HL-60/S4 (cell line): ENCODE measurements around the gene RPTOR.
"Not testable (repeated sequence)": the region's sequence is repeated elsewhere in the genome, so short reads cannot be mapped to it uniquely, and the experiment has no call there.

Experiments
- in situ Hi-C: fragments of 300-500 bp; cut with MboI; formaldehyde crosslinking; loops from 2 replicates; pipeline ENCODE4 v1.14.3; 2022; ENCODE audit warnings: low sequenced_read_pairs

RPTOR gene

GRCh38 chr17:80612997-80613731 lies 68.5 kb downstream of the RPTOR start:
- in situ Hi-C loops, result no loop called here

DNA sequence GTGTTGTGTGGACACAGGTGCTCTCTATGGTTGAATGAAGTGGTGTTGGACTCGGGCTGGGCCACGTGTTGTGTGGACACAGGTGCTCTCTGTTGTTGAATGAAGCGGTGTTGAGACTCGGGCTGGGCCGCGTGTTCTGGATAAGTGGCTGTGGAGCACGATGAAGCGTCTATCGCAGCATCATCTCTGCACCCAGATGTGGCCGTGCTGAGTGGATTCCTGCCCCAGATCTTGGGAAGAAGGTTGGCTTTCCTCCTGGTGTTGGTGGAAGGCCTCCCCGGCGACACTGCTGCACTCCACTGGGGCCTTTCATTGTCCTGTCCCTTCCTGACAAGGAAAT lies 69.1 kb downstream of the RPTOR start:
- in situ Hi-C loops, result no loop called here

- in situ Hi-C loops, result no loop called here
These were observed 69.9 kb downstream of the RPTOR start for GRCh38 chr17:80614332-80615047.

- in situ Hi-C loops, result no loop called here
These were observed 70.7 kb downstream of the RPTOR start for GRCh38 chr17:80615376-80615775.

DNA sequence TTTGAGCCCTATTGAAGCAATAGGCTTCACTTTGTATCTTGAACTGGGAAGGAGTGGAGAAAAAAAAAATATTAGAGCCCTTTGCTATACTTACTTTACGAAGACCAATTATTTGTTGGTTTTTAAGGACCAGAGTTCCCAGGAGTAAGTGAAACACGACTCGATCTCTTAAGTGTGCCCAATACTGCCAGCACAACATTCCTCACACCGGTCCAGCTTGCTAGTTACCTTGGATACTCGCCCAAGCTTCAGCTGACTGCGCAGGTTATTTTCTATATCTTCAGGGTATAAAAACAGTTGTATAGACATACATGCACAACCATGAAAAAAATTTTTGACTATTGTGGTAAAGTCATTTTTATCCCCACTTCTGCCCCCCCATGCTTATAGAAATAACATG lies 72.1 kb downstream of the RPTOR start:
- in situ Hi-C loops, result no loop called here

- in situ Hi-C loops, result no loop called here
These were observed 73.7 kb downstream of the RPTOR start for GRCh38 chr17:80618304-80618703.

GRCh38 chr17:80619535-80620235 lies 75.0 kb downstream of the RPTOR start:
- in situ Hi-C loops, result no loop called here

DNA sequence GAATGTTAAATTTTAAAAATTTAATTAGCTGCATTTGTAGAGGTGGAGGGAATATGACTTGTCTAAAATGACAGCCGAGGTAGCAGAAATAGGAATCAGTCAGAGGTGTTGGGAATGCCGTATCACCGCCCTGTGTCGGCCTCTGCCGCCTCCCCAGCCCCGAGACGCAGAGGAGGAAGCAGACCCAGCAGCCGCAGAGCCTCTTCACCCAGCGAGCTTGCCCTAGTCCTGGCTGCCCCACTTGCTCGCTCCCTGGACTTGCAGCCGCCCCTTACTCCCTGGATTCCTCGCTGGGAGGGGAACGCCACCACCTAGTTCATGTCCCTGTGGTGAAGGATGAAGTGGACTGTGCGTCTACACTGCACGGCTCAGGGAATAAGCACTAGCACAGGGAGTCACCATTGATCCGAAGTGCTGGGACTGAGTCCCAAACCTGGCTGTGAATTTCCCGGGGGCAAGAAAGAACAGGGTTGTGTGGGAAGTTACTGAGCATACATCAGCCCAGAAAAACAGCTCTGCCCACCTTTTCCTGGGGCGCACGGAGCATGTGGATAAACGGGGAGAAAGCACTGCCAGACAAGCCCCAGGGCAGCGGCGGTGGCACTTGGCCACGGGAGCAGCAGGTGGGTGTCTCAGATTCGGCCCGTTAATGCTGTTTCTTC lies 76.8 kb downstream of the RPTOR start:
- in situ Hi-C loops, result no loop called here

DNA sequence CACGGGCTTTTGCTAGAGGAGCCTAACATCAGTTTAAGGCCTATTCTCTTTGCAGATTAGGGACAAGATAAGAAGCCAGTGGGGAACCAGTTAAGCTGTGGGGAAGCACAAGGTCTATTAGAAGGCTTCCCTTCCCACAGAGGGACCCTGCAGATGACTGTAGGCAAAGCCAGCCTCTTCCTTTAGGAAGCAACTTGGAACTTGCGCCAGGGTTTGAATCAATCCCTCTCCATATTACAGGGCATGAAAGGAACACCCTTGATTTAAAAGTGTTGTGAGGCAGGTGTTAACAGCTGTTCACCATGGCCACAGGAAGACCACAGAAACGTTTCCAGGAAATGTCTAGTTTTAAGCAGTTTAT lies 77.3 kb downstream of the RPTOR start:
- in situ Hi-C loops, result no loop called here

DNA sequence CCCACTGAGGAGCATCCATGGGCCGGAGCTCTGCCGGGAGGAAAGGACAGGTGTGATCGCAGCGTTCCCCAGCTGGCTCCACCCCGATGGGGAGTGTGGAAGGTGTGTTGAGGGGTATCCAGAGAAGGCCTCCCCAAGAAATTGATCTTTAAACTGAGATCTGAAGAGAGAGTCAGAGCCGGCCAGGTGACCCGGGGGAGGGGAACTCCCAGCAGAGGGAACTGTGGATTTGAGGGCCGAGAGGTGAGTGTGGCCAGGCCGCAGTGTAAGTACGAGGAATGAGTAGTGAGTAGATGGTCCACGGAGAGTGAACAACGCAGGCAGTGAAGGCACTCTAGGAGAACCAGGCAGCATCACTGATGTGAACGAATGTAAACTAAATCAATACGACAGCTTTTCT lies 80.2 kb downstream of the RPTOR start:
- in situ Hi-C loops, result no loop called here

GRCh38 chr17:80625627-80626026 lies 81.0 kb downstream of the RPTOR start:
- in situ Hi-C loops, result no loop called here

GRCh38 chr17:80628881-80629280 lies 84.2 kb downstream of the RPTOR start:
- in situ Hi-C loops, result not testable (repeated sequence)

GRCh38 chr17:80629298-80630028 lies 84.8 kb downstream of the RPTOR start:
- in situ Hi-C loops, result no loop called here

- in situ Hi-C loops, result no loop called here
These were observed 86.0 kb downstream of the RPTOR start for GRCh38 chr17:80630560-80631120.

GRCh38 chr17:80631142-80632045 lies 86.8 kb downstream of the RPTOR start:
- in situ Hi-C loops, result no loop called here

- in situ Hi-C loops, result no loop called here
These were observed 87.5 kb downstream of the RPTOR start for GRCh38 chr17:80632046-80632581.

- in situ Hi-C loops, result no loop called here
These were observed 88.6 kb downstream of the RPTOR start for GRCh38 chr17:80633207-80633606.

GRCh38 chr17:80633994-80634566 lies 89.4 kb downstream of the RPTOR start:
- in situ Hi-C loops, result no loop called here
